ENCODE measurements around the gene NUP37.
A peak's percentile ranks its signal among the peaks of the same experiment; 100 is the strongest.
"Not testable (repeated sequence)": the region's sequence is repeated elsewhere in the genome, so short reads cannot be mapped to it uniquely, and the experiment has no call there.

NUP37 gene

GRCh38 chr12:102093319-102093718, 26.6 kb downstream of the NUP37 start:
- DNase-seq (ENCODE audit: low read depth): peak; percentile 26

DNA sequence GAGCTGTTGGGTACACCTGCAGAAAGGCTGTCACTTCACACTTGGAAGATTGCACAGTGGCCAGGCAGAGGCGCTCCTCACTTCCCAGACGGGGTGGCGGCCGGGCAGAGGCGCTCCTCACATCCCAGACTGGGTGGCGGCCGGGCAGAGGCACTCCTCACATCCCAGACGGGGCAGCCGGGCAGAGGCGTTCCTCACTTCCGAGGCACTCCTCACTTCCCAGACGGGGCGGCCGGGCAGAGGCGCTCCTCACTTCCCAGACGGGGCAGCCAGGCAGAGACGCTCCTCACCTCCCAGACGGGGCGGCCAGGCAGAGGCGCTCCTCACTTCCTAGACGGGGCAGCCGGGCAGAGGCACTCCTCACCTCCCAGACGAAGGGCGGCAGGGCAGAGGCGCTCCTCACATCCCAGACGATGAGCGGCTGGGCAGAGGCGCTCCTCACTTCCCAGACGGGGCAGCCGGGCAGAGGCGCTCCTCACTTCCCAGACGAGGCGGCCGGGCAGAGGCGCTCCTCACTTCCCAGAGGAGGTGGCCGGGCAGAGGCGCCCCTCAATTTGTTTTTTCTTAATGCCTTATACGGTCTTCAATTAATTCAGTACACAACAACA, 30.6 kb downstream of the NUP37 start:
- not testable (repeated sequence) for DNase-seq (ENCODE audit: low read depth)

GRCh38 chr12:102080842-102081241, 39.1 kb downstream of the NUP37 start:
- DNase-seq (ENCODE audit: low read depth): no peak

- not testable (repeated sequence) for DNase-seq (ENCODE audit: low read depth)
Measured at GRCh38 chr12:102072092-102072491, 47.8 kb downstream of the NUP37 start.

DNA sequence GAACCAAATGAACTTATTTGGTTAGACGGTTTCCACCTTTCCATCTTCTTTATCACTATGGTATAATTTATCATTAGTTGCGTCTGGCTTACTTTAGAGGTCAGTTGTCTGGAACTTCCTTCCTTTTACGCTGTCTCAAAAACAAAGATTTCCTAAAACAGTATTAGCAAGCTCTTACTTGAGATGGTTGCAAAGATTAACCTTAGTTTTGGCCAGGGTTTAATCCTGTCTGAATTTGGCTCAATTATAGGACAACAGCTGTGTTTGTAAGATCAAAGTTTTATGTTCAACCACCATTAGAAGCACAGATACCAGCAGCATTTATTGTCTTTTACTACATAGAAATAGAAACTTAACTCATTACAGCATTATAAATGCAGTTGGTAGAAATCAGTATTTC, 50.2 kb downstream of the NUP37 start:
- no peak for DNase-seq (ENCODE audit: low read depth)

DNA sequence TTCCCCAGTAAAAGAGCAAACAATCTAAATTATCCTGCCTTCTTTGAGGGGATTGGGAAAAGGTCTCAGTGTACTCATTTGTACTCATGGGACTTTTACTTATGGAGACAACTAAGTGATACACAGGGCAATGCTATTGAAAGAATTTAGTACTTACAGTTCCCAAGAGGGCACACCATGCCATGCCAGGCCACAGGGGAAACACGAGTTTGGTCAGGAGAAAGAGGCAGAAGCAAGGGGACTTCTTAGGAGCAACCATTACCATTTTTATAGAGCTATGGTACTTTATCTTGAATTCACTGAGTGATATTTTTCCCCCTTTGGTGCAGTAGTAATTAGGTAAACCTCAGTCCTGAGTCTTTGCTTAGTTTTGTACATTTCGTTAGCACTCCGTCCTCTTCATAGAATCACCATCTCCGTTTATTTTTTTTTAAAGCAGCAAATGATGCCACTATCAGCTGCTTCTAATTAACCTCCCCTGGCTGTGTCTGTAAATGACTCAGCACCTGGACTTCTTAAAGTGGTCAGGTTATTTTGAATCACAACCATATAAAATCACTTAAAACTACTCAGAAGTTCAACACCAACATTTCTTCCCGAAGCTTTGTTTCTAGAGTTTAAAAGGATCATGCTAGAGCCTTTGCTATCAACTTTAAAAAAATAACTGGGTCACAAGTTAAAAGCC, 52.2 kb downstream of the NUP37 start:
- no peak for DNase-seq (ENCODE audit: low read depth)

DNA sequence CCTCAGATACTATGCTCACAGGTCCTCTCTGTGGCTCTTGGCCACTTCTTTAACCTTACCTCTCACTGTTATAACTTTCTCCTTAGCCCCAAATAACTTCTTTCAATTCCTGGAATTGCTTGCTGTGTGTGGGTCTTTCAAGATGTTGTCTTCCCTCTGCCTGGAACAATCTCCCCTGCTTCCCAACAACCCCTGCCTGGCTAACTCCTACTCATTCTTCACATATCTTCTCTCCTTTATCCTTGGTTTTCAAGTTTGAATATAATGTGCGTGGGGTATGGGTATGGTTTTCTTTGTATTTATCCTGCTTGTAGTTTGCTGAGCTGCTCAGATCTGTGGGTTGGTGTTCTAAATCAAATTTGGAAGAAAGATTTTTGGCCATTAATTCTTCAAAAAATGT, 55.4 kb downstream of the NUP37 start:
- no peak for DNase-seq (ENCODE audit: low read depth)

DNA sequence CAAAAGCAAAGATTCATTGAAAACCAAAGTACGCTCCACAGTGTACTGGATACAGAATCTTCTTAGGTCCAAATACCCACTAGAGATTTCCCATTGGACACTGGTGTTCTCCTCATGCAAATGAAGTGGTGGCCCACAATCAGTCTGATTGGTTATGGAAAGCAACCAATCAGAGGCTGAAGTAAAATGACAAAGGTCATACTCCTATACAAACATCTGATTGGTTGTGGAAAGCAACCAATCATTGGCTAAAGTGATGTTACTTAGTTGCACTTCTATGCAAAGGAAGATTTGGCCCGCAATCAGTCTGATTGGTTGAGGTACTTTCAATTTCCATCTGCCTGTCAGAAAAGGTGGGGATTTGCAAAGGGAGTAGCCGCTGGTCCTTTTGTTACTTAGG, 56.8 kb downstream of the NUP37 start:
- DNase-seq (ENCODE audit: low read depth): peak; percentile 8

DNA sequence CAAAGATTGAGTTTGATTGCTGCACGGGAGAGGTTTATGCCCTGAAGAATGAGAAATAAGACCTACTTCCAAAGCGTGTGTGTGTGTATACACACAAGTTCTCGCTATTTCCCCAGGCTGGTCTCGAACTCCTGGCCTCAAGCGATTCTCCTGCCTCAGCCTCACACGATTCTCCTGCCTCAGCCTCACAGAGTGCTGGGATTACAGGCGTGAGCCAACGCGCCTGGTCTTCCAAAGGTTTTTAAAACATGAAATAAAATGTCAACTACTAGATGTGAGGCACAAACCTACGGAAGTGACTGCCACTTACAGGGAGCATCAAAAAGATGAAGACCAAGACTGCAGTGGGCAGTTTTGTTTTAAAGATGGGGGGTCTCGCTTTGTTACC, 57.5 kb downstream of the NUP37 start:
- DNase-seq (ENCODE audit: low read depth): no peak

- peak; percentile 96 for DNase-seq (ENCODE audit: low read depth)
Measured at GRCh38 chr12:102061560-102062418, 58.1 kb downstream of the NUP37 start, which contains the start of gene WASHC3. Gene WASHC3 (minus strand): TSS chr12:102061991. CDS start chr12:102061962, 29 bp downstream.

DNA sequence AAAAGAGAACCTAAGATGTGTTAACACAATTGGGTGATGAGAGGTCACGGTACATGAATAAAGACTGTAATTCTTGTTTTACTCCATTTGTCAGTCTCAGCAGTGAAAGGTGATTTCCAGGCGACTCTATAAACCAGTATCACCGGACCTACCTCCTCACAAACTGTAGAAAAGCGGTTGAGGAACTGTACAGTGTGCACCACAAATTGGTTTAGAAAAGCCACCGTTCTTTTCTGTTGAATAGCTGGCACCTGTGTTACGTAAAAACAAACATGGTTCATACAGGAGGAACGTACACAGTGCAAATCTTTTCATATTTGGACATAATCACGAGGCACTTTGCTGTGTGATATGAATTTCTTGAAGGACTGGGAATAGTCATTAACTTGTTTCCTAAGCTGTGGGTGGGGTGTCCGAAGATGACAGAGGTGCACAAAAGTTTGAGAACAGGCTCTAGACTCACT, 58.8 kb downstream of the NUP37 start:
- DNase-seq (ENCODE audit: low read depth): no peak

- peak; percentile 39 for DNase-seq (ENCODE audit: low read depth)
Measured at GRCh38 chr12:102059343-102059742, 60.6 kb downstream of the NUP37 start.

DNA sequence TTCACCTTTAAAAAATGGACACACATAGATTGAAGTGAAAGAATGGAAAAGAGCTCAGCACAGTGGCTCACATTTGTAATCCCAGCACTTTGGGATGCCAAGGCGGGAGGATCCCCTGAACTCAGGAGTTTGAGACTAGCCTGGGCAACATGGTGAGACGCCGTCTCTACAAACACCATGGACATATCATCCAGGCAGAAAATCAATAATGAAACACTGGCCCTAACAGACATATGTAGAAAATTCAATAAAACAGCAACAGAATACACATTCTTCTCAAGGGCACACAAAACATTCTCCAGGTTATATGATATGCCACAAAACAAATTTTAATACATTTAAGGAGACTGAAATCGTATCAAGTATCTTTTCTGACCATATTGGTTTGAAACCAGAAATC, 65.6 kb downstream of the NUP37 start:
- DNase-seq (ENCODE audit: low read depth): no peak

- no peak for DNase-seq (ENCODE audit: low read depth)
Measured at GRCh38 chr12:102053062-102053349, 66.9 kb downstream of the NUP37 start.

- no peak for DNase-seq (ENCODE audit: low read depth)
Measured at GRCh38 chr12:102052192-102053061, 67.5 kb downstream of the NUP37 start.

- DNase-seq (ENCODE audit: low read depth): no peak
Measured at GRCh38 chr12:102051431-102051965, 68.4 kb downstream of the NUP37 start.

- no peak for DNase-seq (ENCODE audit: low read depth)
Measured at GRCh38 chr12:102050660-102051430, 69.1 kb downstream of the NUP37 start.

- no peak for DNase-seq (ENCODE audit: low read depth)
Measured at GRCh38 chr12:102043928-102044327, 76.0 kb downstream of the NUP37 start.

- no peak for DNase-seq (ENCODE audit: low read depth)
Measured at GRCh38 chr12:102033991-102034745, 85.7 kb downstream of the NUP37 start.

GRCh38 chr12:102031852-102032251, 88.1 kb downstream of the NUP37 start:
- DNase-seq (ENCODE audit: low read depth): no peak

All from ELR (cell line).